Loucy (cell line): ENCODE data around the gene LMNTD2.
A peak's percentile ranks its signal among the peaks of the same experiment; 100 is the strongest.

Source experiments
- H2AFZ ChIP-seq: fragments of 200-600 bp; sonication (generic); 2 replicates; pipeline ENCODE4 v1.6.0; 2016; ENCODE audit warnings: antibody characterized with exemption, mild to moderate bottlenecking, low read length, moderate library complexity
- H3F3A ChIP-seq: fragments of 200-600 bp; 2 replicates; pipeline ENCODE4 v1.6.0; 2016; ENCODE audit warnings: antibody characterized with exemption, low read depth, mild to moderate bottlenecking
- H3K27me3 ChIP-seq: fragments of 200-600 bp; sonication (generic); 2 replicates; pipeline ENCODE4 v1.6.1; 2014; ENCODE audit warnings: low read length, mild to moderate bottlenecking; ENCODE audit not compliant: insufficient read depth, poor library complexity, severe bottlenecking
- H3K36me3 ChIP-seq: fragments of 200-600 bp; sonication (generic); 2 replicates; pipeline ENCODE4 v1.6.1; 2016; ENCODE audit warnings: low read length; ENCODE audit not compliant: insufficient read depth
- H3K4me1 ChIP-seq: fragments of 200-600 bp; sonication (generic); 2 replicates; pipeline ENCODE4 v1.5.1; 2014; ENCODE audit warnings: low read length, mild to moderate bottlenecking; ENCODE audit not compliant: insufficient read depth, poor library complexity, severe bottlenecking
- H3K4me2 ChIP-seq: fragments of 200-600 bp; sonication (generic); 2 replicates; pipeline ENCODE4 v1.6.0; 2014; ENCODE audit warnings: antibody characterized with exemption, low read length, low read depth, mild to moderate bottlenecking; ENCODE audit not compliant: poor library complexity, severe bottlenecking
- H3K4me3 ChIP-seq: fragments of 200-600 bp; sonication (generic); 2 replicates; pipeline ENCODE4 v1.5.1; 2014; ENCODE audit warnings: low read length, mild to moderate bottlenecking, mixed read lengths; ENCODE audit not compliant: poor library complexity, severe bottlenecking
- H3K79me2 ChIP-seq: fragments of 200-600 bp; sonication (generic); 2 replicates; pipeline ENCODE4 v1.6.1; 2014; ENCODE audit warnings: low read length; ENCODE audit not compliant: insufficient read depth
- H3K9ac ChIP-seq: fragments of 200-600 bp; sonication (generic); 2 replicates; pipeline ENCODE4 v1.6.0; 2014; ENCODE audit warnings: mild to moderate bottlenecking, low read depth, low read length, moderate library complexity; ENCODE audit not compliant: poor library complexity, severe bottlenecking
- H3K9me2 ChIP-seq: fragments of 200-600 bp; sonication (generic); replicated peaks from 2 replicates; pipeline ENCODE4 v1.6.1; 2016; ENCODE audit warnings: low read depth, low read length, mixed read lengths
- H3K9me3 ChIP-seq: fragments of 200-600 bp; sonication (generic); 2 replicates; pipeline ENCODE4 v1.6.1; 2014; ENCODE audit warnings: mild to moderate bottlenecking, antibody characterized with exemption, low read length, low read depth; ENCODE audit not compliant: insufficient read depth
- H4K20me1 ChIP-seq: fragments of 200-600 bp; sonication (generic); 2 replicates; pipeline ENCODE4 v1.6.0; 2014; ENCODE audit warnings: antibody characterized with exemption, low read length, mild to moderate bottlenecking; ENCODE audit not compliant: insufficient read depth, poor library complexity, severe bottlenecking
- CTCF ChIP-seq: fragments of 200-600 bp; sonication (generic); conservative IDR thresholded peaks from 2 replicates; pipeline ENCODE4 v1.5.1; 2014; ENCODE audit warnings: mild to moderate bottlenecking, antibody characterized with exemption, low read length
- EZH2phosphoT487 ChIP-seq: fragments of 200-600 bp; IDR thresholded peaks from 2 replicates; pipeline ENCODE4 v1.6.1; 2018; ENCODE audit warnings: antibody characterized with exemption, mild to moderate bottlenecking, moderate library complexity, borderline replicate concordance

Gene LMNTD2

GRCh38 chr11:526192-526591, 34.3 kb downstream of the LMNTD2 start:
- Histone ChIP-seq H3K9me2 (no peaks in the 10 kb centered on the region), H3K4me3 (no peak overlapping the region), H3K79me2 (no peaks in the 10 kb centered on the region), H3F3A (no peaks in the 10 kb centered on the region), H3K27me3 (no peaks in the 10 kb centered on the region), H4K20me1 (no peaks in the 10 kb centered on the region), H3K4me2 (no peak overlapping the region), H3K4me1 (no peaks in the 10 kb centered on the region), H3K9me3 (no peaks in the 10 kb centered on the region), H3K9ac (no peak overlapping the region), H3K36me3 (no peaks in the 10 kb centered on the region), H2AFZ (no peak overlapping the region)
- TF ChIP-seq CTCF, result no peak
- TF ChIP-seq EZH2phosphoT487, result no peak

DNA sequence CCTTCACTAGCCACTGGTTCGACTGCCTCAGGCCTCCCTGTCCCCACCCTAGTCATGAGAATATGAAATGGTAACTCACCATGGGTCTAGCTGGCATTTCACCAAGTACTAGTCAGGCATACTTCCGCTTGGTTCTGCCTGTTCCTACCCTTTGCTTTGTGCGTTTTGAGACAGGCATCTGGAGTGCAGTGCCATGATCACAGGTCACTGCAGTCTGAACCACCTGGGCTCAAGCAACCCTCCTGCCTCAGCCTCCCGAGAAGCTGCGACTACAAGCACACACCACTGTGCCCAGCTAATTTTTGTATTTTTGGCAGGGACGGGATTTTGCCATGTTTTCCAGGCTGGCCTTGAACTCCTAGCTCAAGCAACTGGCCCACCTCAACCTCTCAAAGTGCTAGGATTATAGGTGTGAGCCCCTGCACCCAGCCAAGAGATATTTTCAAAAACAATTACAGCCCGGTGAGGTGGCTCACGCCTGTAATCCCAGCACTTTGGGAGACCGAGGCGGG, 39.3 kb downstream of the LMNTD2 start:
- Histone ChIP-seq H3K9ac (no peak overlapping the region), H4K20me1 (no peaks in the 10 kb centered on the region), H3K4me2 (no peak overlapping the region), H3K79me2 (no peaks in the 10 kb centered on the region), H3K27me3 (no peaks in the 10 kb centered on the region), H3K4me1 (no peaks in the 10 kb centered on the region), H2AFZ (no peak overlapping the region), H3K9me2 (no peaks in the 10 kb centered on the region), H3K4me3 (no peak overlapping the region), H3F3A (no peaks in the 10 kb centered on the region), H3K9me3 (no peaks in the 10 kb centered on the region; the same call in 1 of the 2 replicates), H3K36me3 (no peaks in the 10 kb centered on the region)
- no peak for TF ChIP-seq CTCF
- TF ChIP-seq EZH2phosphoT487, result no peak

- no peaks in the 10 kb centered on the region for H3K27me3 ChIP-seq
- H3F3A ChIP-seq, result no peaks in the 10 kb centered on the region
- H3K4me1 ChIP-seq, result no peaks in the 10 kb centered on the region
- H2AFZ ChIP-seq, result no peak overlapping the region
- TF ChIP-seq EZH2phosphoT487 (no peak), CTCF (0 out of 2 replicates have a peak, but pooled peaks have one; percentile 32)
- no peaks in the 10 kb centered on the region; the same call in 1 of the 2 replicates for H3K9me3 ChIP-seq
- H3K79me2 ChIP-seq, result no peaks in the 10 kb centered on the region
- no peak overlapping the region for H3K9ac ChIP-seq
- no peaks in the 10 kb centered on the region for H3K36me3 ChIP-seq
- no peaks in the 10 kb centered on the region for H4K20me1 ChIP-seq
- no peaks in the 10 kb centered on the region for H3K9me2 ChIP-seq
- no peak overlapping the region for H3K4me3 ChIP-seq
- H3K4me2 ChIP-seq, result no peak overlapping the region
Observed at GRCh38 chr11:520428-521176, 39.9 kb downstream of the LMNTD2 start.
